T-helper 1 cell (primary cell): ENCODE measurements around the gene NELFB.
A peak's percentile ranks its signal among the peaks of the same experiment; 100 is the strongest.

Source experiments
- DNase-seq, 5 donors: peaks; one replicate each; pipeline ENCODE4 v3.0.0-alpha.2; 2012 to 2020

NELFB gene

GRCh38 chr9:137268538-137269201, 13.5 kb downstream of the NELFB start:
- no peak for DNase-seq

DNA sequence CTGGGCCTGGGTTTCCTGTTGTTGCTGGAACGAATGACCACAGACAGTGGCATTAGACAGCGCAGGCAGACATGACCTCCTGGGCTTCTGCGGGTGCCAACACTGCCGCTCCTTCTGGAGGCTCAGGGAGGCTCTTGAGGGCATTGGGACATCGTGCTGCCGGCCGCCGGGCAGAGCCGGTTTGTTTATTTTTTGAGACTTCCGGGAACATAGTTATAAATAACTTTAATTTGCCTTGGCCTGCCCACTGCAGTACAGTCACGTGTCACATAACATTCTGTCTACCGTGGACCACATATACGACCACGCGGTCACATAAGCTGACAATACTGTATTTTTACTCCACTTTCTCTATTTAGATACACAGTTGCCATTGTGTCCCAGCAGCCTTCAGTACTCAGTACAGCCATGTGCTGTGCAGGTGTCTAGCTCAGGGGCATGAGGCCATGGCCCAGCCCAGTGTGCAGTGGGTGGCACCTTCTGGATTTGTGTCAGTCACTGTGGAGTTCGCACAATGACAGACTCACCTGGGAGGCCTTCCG, 14.2 kb downstream of the NELFB start:
- no peak for DNase-seq

DNA sequence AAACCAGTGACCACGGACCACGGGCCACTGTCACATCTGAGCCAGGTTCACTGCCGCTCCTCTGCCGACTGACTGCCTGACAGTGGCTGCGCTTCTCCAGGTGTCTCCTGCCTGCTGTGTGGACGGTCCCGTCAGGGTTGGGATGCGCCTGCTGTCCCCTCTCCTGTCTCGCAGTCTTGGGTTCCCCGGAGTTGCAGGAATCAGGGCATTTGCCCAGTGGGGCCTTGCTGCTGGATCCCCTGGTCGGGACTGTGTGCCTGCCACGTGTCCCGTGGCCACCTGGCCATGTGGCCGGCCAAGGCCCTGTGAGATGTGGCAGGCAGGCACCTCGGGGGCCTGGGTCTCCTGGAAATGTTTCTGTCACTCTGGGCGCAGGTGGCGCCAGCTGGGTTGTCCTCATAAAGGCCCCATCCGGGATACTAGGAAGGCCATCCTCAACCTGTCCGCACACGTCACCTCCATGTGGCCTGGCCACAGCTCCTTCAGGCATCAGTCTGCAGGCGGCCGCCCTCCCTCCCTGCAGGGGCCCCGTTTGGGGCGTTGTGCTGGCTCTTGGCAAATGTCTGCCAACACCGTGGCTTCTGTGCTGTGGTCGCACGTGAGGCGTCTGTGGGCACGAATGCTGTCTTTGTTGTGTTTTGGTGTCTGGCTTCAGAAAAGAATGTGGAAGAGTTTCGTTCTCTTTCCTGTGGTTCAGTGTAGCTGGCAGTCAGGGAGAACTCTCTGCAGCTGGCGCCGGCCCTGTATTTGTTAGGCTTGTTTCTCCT, 16.0 kb downstream of the NELFB start:
- no peak for DNase-seq

- no peak for DNase-seq
Observed at GRCh38 chr9:137271696-137272076, 16.6 kb downstream of the NELFB start.

DNA sequence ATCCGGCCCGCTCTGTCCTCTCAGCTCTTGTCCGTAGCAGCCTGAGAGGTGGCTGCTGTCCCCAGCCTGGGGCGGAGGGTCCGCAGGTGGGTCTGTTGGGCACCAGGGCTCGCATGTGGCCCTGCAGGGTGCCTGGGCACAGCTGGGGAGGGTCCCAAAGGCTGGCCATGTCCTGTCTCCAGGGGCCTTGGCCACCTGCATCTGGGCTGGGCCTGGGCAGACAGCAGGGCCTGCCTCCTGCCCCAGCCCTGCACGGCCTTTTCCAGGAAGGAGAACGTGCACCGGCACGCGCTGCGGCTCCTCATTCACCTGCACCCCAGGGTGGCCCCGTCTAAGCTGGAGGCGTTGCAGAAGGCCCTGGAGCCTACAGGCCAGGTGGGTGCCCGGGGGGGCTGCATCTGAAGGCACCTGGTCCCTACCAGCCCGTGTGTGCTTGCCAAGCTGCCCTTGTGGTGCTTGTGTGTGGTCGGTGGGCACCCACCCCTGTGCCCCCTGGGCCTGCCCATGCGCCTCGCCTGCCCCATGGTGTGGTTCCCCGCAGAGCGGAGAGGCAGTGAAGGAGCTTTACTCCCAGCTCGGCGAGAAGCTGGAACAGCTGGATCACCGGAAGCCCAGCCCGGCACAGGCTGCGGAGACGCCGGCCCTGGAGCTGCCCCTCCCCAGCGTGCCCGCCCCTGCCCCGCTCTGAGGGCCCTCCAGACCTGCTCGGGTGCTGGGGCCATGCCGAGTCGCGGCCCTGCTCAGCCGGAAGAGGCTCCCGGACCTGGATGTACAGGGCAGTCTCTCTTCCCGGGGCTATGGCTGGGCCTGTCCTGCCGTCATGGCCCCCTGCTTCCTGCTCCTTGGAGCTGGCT, 17.3 kb downstream of the NELFB start:
- DNase-seq = no peak

DNA sequence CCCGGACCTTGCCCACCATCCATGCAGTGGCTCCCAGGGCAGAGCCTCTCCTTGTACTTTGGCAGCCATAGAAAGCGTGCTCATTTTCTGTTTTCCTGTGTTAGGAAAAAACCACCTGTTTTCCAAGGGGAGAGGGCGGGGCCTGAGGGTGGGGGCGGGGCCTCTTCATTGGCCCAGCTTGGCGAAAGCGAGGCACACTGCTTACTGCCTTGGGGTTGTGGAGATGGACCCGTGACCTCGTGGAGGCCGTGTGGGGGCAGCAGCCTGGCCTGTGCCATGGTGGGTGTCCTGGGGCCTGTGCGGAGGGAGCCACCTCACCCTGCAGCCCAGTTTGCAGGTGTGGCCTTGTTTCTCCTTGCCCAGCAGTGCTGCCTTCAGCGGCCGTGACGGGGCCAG, 18.0 kb downstream of the NELFB start:
- no peak for DNase-seq

GRCh38 chr9:137273611-137274320, 18.6 kb downstream of the NELFB start:
- no peak for DNase-seq

DNA sequence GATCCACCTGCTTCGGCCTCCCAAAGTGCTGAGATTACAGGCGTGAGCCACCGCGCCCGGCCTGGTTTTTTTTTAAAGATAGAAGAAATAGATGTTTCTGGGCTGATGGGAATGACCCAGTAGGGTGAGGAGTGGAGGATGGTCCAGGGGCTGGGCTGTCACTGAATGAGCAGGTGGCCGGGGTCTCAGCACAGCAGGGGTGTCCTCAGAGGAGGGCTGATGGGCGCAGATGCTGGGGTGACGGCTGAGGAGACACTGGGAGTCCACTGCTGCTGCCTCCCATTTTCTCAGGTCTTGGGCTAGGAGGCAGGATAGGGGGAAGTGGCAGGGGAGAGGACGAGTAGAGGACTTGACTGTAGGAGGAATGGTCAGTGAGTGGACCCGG, 20.1 kb downstream of the NELFB start:
- DNase-seq = no peak

GRCh38 chr9:137275588-137276472, 20.7 kb downstream of the NELFB start:
- DNase-seq = no peak

DNA sequence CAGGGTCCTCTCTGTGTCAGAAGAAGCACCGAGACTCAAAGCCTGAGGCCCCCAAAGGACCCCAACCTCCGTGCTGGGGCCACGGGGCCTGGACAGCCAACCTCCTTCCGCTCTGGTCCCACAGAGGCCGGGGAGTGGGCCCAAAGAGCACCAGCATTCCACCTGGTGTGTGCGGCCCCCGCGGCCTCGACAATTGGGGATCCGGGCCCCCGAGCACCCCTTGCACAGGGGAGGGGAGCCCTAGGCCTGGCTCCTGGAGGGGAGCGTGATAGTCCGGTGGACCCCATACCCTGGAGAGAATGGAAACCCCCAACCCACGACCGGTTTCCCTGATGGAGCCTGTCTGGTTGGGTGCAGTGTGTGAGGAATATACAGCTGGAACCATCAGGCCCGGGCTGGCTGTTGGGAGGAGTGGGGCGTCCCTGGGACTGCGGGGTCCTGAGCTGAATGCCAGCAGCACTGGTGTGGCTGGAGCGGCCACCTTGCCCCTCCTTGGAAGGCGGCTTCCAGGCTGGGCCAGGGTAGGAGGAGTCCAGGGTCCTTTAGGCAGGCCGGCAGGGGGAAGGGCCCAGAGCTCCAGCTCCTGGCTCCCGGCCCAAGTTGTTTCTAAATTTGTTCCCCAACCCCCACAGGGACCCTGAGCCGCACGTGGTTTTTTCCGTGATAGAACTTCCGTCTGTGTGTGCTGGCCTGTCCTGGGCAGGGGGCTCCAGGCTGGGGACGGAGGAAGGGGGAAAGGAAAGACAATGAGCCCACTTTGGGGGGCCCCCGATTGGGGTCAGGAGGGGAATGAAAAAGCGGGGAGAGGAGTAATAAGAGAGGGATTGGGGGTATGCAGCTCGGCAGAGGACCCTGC, 21.6 kb downstream of the NELFB start:
- DNase-seq = no peak

- DNase-seq = peak in 1 of 5 donors; percentile 58
Observed at GRCh38 chr9:137277329-137278041, 22.4 kb downstream of the NELFB start, which contains the start of gene TOR4A. Gene TOR4A, plus strand, starts transcription at chr9:137277726. Its CDS starts 964 bp downstream, at chr9:137278690.

DNA sequence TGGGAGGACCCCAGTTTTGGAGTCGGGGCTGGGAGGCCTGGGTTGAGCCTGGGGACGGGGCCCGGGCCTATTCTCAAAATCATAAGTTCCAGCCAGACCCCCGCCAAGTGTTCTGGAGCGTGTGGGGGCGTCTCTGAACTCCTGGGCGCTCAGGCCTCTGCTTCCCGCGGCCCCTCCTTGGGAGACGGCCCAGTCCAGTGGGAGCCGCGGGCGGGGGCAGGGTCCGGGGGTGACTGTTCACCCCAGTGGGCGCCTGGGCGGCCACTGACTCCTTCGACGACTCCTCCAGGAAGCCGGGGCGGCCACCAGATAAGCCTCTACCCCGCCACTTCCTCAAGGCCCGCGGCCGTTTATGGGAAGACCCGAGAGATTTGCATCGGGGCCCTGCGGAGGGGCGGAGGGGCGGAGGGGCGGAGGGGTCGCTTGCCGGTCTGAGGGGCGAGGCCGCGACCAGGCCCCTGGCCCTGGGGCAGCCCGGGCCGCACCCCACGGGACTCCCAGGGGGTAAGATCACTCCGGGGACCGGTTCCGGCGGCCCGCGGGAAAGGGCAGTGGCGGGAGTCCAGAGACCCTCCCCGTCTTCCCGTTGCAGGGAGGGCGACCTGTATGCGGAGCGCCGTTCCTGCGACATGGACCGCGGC, 23.1 kb downstream of the NELFB start:
- no peak for DNase-seq

- no peak for DNase-seq
Observed at GRCh38 chr9:137278721-137279711, 23.9 kb downstream of the NELFB start.

DNA sequence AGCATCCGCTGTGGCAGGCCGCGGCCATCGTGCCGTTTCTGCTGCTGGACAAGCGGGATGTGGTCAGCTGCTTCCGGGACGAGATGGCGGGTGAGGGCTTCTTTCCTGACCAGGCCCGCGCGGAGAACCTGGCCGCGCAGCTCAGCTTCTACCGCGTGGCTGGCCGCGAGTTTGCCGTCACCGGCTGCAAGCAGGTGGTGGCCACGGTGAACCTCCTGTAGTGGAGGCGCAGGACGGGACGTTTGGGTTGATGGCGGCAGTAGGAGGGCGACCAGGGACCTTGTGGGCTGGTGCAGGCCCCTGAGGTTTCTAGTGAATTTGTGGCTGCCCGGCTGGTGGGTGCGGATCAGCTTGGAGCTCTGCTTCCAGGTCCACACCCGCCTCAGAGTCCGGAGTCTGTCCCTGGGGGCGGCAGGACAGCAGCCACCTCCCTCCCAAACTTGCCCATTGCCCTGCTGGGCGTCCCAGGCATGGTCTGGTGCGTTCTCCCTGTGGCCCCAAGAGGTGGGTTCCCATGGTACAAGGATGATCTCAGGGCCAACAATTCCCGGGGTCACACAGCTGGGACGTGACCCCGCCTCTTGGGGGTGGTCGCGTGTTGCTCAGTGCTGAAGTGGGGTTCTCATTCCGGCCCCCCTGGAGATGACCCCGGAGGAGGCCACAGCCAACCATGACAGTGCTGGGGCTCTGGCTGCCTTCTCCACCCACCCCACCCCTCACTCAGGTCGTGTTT, 24.8 kb downstream of the NELFB start:
- no peak for DNase-seq

DNA sequence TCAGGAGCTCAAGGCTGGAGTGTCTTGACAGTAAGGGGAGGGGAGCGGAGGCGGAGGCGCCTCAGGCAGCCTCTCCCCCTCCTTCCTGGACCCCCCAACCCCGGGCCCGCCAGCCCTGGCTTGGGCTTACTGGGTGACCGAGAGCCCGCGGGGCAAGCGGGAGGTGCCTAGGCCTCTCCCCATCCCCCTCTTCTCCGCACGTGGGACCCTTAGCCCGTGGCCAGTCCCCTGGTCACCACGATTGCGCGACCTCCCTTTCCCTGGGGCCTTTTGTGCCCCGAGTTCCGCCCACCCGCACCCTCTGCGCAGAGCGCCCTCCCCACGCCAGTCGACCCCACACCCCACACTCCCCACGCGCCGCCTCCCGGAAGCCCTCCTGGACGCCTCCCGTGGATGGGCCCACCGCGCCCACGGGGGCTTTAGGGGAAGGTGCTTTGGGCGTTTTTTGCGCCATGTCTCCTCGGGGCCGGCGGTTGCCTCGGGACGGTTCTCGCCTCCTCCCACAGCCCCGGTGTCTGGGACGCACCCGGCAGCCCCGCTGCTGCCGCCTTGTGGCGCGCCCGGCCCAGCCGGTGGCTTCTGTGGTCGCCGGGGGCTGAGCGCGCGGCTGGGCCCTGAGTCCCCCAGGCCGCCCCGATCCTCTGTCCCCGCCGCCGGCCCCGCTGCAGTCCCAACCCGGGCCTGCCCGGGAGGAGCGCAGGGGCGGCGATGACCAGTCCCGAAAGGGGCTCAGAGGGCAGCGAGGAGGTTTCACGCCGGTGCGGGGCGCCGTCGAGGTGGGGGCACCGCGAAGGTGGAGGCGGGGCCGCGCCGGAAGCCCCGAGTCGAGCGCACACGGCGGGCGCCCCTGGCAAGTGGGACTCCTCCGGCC, 25.6 kb downstream of the NELFB start:
- DNase-seq = no peak
